Measurements from ENCODE around the gene NTRK2.

GRCh38 chr9:84978661-84979060, 309.1 kb downstream of the NTRK2 start:
- no peak for TF ChIP-seq POLR2A (IDR thresholded peaks at IDR 0.05; ENCODE audit: low read depth, low read length)
- TF ChIP-seq POLR2AphosphoS5 (IDR thresholded peaks at IDR 0.05; ENCODE audit: low read depth, low read length) = no peak
- no peak for TF ChIP-seq TAF1 (IDR thresholded peaks at IDR 0.05; ENCODE audit: borderline replicate concordance, low read depth, low read length)

Measured in GM12892 (cell line).